ENCODE results near the gene CAGE1. TPM values are rescaled to one million over a fixed set of nuclear protein-coding genes. Genes with fewer than 3 reads are reported as not detected.
A peak's percentile ranks its signal among the peaks of the same experiment; 100 is the strongest.

The CAGE1 gene
- total and polyA plus RNA-seq, 10 of the 15 experiments (the other 5 are each of a cell fraction or from before 2014, with no cell fraction given) = 0.03 to 0.42 (median 0.08) TPM; not detected in 3

DNA sequence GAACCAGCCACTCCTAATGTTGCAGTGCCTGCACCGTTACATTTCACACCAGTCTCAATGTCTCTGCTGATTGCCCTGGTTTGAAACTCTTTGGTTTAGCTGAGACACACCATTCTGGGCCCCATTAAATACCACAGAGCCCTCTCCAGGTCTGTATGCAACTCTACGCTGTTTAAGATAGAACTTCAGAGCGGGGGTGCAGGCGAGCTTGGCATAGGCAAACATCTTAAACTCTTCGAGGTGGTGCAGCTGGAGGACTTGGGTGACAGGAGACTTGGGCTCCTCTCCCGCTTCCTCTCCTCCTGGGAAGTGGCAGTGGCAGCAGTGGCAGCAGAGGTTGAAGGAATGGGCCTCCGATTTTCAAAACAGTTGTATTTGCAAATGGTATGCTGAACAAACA lies 58.1 kb downstream of the CAGE1 start (continued):
- TF ChIP-seq, protein P1, sequence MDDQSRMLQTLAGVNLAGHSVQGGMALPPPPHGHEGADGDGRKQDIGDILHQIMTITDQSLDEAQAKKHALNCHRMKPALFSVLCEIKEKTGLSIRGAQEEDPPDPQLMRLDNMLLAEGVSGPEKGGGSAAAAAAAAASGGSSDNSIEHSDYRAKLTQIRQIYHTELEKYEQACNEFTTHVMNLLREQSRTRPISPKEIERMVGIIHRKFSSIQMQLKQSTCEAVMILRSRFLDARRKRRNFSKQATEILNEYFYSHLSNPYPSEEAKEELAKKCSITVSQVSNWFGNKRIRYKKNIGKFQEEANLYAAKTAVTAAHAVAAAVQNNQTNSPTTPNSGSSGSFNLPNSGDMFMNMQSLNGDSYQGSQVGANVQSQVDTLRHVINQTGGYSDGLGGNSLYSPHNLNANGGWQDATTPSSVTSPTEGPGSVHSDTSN (IDR thresholded peaks at IDR 0.05; ENCODE audit: insufficient replicate concordance, low read depth, low read length) = no peak
- TF ChIP-seq, protein P2, sequence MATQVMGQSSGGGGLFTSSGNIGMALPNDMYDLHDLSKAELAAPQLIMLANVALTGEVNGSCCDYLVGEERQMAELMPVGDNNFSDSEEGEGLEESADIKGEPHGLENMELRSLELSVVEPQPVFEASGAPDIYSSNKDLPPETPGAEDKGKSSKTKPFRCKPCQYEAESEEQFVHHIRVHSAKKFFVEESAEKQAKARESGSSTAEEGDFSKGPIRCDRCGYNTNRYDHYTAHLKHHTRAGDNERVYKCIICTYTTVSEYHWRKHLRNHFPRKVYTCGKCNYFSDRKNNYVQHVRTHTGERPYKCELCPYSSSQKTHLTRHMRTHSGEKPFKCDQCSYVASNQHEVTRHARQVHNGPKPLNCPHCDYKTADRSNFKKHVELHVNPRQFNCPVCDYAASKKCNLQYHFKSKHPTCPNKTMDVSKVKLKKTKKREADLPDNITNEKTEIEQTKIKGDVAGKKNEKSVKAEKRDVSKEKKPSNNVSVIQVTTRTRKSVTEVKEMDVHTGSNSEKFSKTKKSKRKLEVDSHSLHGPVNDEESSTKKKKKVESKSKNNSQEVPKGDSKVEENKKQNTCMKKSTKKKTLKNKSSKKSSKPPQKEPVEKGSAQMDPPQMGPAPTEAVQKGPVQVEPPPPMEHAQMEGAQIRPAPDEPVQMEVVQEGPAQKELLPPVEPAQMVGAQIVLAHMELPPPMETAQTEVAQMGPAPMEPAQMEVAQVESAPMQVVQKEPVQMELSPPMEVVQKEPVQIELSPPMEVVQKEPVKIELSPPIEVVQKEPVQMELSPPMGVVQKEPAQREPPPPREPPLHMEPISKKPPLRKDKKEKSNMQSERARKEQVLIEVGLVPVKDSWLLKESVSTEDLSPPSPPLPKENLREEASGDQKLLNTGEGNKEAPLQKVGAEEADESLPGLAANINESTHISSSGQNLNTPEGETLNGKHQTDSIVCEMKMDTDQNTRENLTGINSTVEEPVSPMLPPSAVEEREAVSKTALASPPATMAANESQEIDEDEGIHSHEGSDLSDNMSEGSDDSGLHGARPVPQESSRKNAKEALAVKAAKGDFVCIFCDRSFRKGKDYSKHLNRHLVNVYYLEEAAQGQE (IDR thresholded peaks at IDR 0.05; ENCODE audit: low read depth, low read length) = no peak
- TF ChIP-seq SPI1 (IDR thresholded peaks at IDR 0.05; ENCODE audit: borderline replicate concordance, insufficient read depth, low read depth, low read length) = no peak

DNA sequence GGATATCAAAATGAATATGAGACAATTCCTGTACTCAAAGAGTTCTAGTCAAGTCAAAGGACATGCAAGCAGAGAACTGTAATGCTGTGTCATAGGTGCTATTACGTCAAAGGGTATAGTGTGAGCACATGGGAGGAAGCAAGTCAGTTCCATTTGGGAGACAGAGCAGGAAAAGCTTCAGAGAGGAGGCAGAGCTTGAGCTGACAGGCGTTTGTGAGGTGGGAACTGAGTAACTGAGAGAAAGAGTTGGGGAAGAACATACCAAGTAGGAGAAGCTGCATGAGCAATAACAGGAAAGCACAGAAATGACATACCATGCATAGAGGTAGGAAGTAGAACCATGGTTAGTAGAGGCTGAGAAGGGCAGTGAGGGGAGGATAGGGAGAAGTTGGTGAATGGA lies 61.3 kb downstream of the CAGE1 start:
- ChIA-PET CTCF (interaction anchor here (1.0 kb wide), 1 partner anchor 11 kb away, joined by 4 read pairs; no protein-coding TSS in a partner anchor), RAD21 (ENCODE audit: unreplicated experiment) (interaction anchor here (0.9 to 2.4 kb wide), 2 partner anchors 15 to 52 kb away, joined by 3 to 7 read pairs; partner anchors contain the start of gene SSR1), SMC1A (ENCODE audit: uncharacterized antibody, unreplicated experiment) (interaction anchor here (0.7 to 1.5 kb wide), 4 partner anchors 17 to 64 kb away, joined by 3 to 4 read pairs (median 3); no protein-coding TSS in a partner anchor), POLR2A (no interaction called here)
- no peaks in the 10 kb centered on the region; the same call in 2 of the 3 replicates for H3K9me3 ChIP-seq (replicated peaks; ENCODE audit: control insufficient read depth, insufficient read depth, low read length)
- no peak overlapping the region for H3K9ac ChIP-seq (ENCODE audit: control insufficient read depth, insufficient read depth, low read length)
- no peaks in the 10 kb centered on the region; a peak in 1 of 4 replicates for H3K27me3 ChIP-seq (replicated peaks in 1 of 2; ENCODE audit: control insufficient read depth in 2 of 2, insufficient read depth in 2 of 2, low read length in 1 of 2)
- 0% methylated on average over 2 of the region's 2 CpGs for WGBS (ENCODE audit: insufficient coverage, insufficient replicate concordance, low lambda C conversion rate, missing lambda C conversion rate)
- peaks cover 6% of the 10 kb centered on the region for H3K4me1 ChIP-seq (ENCODE audit: control insufficient read depth, insufficient read depth, low read length)
- no peaks in the 10 kb centered on the region for H3K79me2 ChIP-seq (ENCODE audit: control insufficient read depth, insufficient read depth, low read length)
- ATAC-seq = peak; percentile 47
- no peaks in the 10 kb centered on the region for H3K36me3 ChIP-seq (ENCODE audit: control insufficient read depth in 2 of 2, insufficient read depth in 2 of 2, low read length in 1 of 2)
- TF ChIP-seq TAF1 (IDR thresholded peaks at IDR 0.05; ENCODE audit: borderline replicate concordance, low read depth, low read length) (no peak), JUNB (IDR thresholded peaks at IDR 0.05) (peak; percentile 30; the same call in 1 of the 2 replicates)
- TF ChIP-seq, protein P3, sequence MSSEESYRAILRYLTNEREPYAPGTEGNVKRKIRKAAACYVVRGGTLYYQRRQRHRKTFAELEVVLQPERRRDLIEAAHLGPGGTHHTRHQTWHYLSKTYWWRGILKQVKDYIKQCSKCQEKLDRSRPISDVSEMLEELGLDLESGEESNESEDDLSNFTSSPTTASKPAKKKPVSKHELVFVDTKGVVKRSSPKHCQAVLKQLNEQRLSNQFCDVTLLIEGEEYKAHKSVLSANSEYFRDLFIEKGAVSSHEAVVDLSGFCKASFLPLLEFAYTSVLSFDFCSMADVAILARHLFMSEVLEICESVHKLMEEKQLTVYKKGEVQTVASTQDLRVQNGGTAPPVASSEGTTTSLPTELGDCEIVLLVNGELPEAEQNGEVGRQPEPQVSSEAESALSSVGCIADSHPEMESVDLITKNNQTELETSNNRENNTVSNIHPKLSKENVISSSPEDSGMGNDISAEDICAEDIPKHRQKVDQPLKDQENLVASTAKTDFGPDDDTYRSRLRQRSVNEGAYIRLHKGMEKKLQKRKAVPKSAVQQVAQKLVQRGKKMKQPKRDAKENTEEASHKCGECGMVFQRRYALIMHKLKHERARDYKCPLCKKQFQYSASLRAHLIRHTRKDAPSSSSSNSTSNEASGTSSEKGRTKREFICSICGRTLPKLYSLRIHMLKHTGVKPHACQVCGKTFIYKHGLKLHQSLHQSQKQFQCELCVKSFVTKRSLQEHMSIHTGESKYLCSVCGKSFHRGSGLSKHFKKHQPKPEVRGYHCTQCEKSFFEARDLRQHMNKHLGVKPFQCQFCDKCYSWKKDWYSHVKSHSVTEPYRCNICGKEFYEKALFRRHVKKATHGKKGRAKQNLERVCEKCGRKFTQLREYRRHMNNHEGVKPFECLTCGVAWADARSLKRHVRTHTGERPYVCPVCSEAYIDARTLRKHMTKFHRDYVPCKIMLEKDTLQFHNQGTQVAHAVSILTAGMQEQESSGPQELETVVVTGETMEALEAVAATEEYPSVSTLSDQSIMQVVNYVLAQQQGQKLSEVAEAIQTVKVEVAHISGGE (CRISPR knock-in tag; IDR thresholded peaks at IDR 0.05) = no peak
- H3K4me3 ChIP-seq = no peak overlapping the region
- FAIRE-seq = no peak
- no peak overlapping the region for H2AFZ ChIP-seq (ENCODE audit: control insufficient read depth, low read depth, low read length)
- no peak overlapping the region for H3K4me2 ChIP-seq (ENCODE audit: control insufficient read depth, insufficient read depth)
- BruUV-seq (replicated peaks) = no TSS peak
- no peaks in the 10 kb centered on the region for H4K20me1 ChIP-seq (ENCODE audit: control insufficient read depth, insufficient read depth)
- no peak overlapping the region for H3K27ac ChIP-seq (ENCODE audit: control insufficient read depth, insufficient read depth)
- in situ Hi-C loops (cut with MboI) (no loop called here), intact Hi-C loops (cut with micrococcal nuclease; ENCODE audit: unreplicated experiment) (no loop called here)
- DNase-seq (ENCODE audit: low read depth, low spot score) = no peak

All from GM12878 (cell line).